ENCODE results near the gene C9orf50.
"Not testable (repeated sequence)": the region's sequence is repeated elsewhere in the genome, so short reads cannot be mapped to it uniquely, and the experiment has no call there.

The C9orf50 gene

GRCh38 chr9:129620669-129621295, at the start of gene C9orf50:
TSS of gene C9orf50 (minus strand) at chr9:129621101. CDS start at chr9:129620574, 527 bp downstream.
- DNase-seq: no peak

- no peak for DNase-seq
These were observed 49.0 kb upstream of the C9orf50 start for GRCh38 chr9:129669946-129670345.

- DNase-seq: no peak
These were observed 48.3 kb upstream of the C9orf50 start for GRCh38 chr9:129669141-129669718.

- DNase-seq: no peak
These were observed 46.9 kb upstream of the C9orf50 start for GRCh38 chr9:129667850-129668249.

- no peak for DNase-seq
These were observed 46.5 kb upstream of the C9orf50 start for GRCh38 chr9:129667378-129667777.

- DNase-seq: no peak
These were observed 45.7 kb upstream of the C9orf50 start for GRCh38 chr9:129666575-129666974.

GRCh38 chr9:129665814-129666520, 45.1 kb upstream of the C9orf50 start:
- no peak for DNase-seq

GRCh38 chr9:129665389-129665775, 44.5 kb upstream of the C9orf50 start, which contains the start of gene PRRX2:
TSS of gene PRRX2 (plus strand) at chr9:129665647. CDS start at chr9:129665868, 221 bp downstream.
- DNase-seq: peak; percentile 32 to 55

- peak in 1 of 2 experiments; percentile 14 for DNase-seq
These were observed 44.0 kb upstream of the C9orf50 start for GRCh38 chr9:129664746-129665388.

GRCh38 chr9:129662239-129662638, 41.3 kb upstream of the C9orf50 start:
- DNase-seq: not testable (repeated sequence)

- DNase-seq: no peak
These were observed 40.1 kb upstream of the C9orf50 start for GRCh38 chr9:129661029-129661428.

GRCh38 chr9:129656795-129657390, 36.0 kb upstream of the C9orf50 start:
- no peak for DNase-seq

- no peak for DNase-seq
These were observed 34.8 kb upstream of the C9orf50 start for GRCh38 chr9:129655696-129656095.

GRCh38 chr9:129655154-129655553, 34.3 kb upstream of the C9orf50 start:
- no peak for DNase-seq

- no peak for DNase-seq
These were observed 33.7 kb upstream of the C9orf50 start for GRCh38 chr9:129654554-129655040.

GRCh38 chr9:129653823-129654553, 33.1 kb upstream of the C9orf50 start:
- DNase-seq: no peak

GRCh38 chr9:129650680-129651235, 29.9 kb upstream of the C9orf50 start:
- DNase-seq: no peak

GRCh38 chr9:129649726-129650679, 29.1 kb upstream of the C9orf50 start:
- no peak for DNase-seq

- DNase-seq: no peak
These were observed 27.8 kb upstream of the C9orf50 start for GRCh38 chr9:129648764-129649115.

- DNase-seq: no peak
These were observed 27.3 kb upstream of the C9orf50 start for GRCh38 chr9:129648092-129648763.

All from stimulated activated CD4-positive, alpha-beta T cell treated with anti-CD3 and anti-CD28 coated beads, Interleukin-4, amount 100 ng/mL, for 4 hours (primary cell).